Panc1 (cell line): ENCODE data around the gene ADAM12. TPM values are rescaled to one million over a fixed set of nuclear protein-coding genes. Genes with fewer than 3 reads are reported as not detected.

ENCODE experiments used
- ATAC-seq: fragments of 200-7000 bp; cut with Tn5 transposase; 2 replicates; pipeline ENCODE4 v1.9.1; 2020; ENCODE audit warnings: mild to moderate bottlenecking, moderate library complexity
- BruUV-seq: library from RNA; stranded (reverse); fragments of 400-500 nt; replicated peaks from 2 replicates; lab custom pipeline; 2021; lab: Mats Ljungman, UMichigan
- CTCF ChIA-PET: fragments of 300-600 bp; sonication (Branson Sonifier 250); formaldehyde crosslinking; loops from one replicate; lab custom pipeline; 2022; ENCODE audit warnings: antibody characterized with exemption; lab: Charles Lee
- POLR2A ChIA-PET: fragments of 300-600 bp; sonication (Branson Sonifier 250); formaldehyde crosslinking; loops from one replicate; lab custom pipeline; 2022; ENCODE audit warnings: antibody characterized with exemption; lab: Charles Lee
- DNase-seq: peaks from one replicate; pipeline ENCODE4 v3.0.0-alpha.2; 2010; ENCODE audit warnings: low read depth, low spot score
- H3K27ac ChIP-seq: 2 replicates; pipeline ENCODE4 v1.5.1; 2011; ENCODE audit warnings: mild to moderate bottlenecking, low read length, inconsistent platforms
- H3K27me3 ChIP-seq: fragments of 200-500 bp; sonication (Bioruptor generic); 2 replicates; pipeline ENCODE4 v1.6.0; 2014; ENCODE audit warnings: low read length, inconsistent platforms; ENCODE audit not compliant: control insufficient read depth, insufficient read depth
- H3K36me3 ChIP-seq: fragments of 200-500 bp; sonication (Bioruptor generic); 2 replicates; pipeline ENCODE4 v1.5.1; 2014; ENCODE audit warnings: inconsistent platforms, mild to moderate bottlenecking, low read length, moderate library complexity; ENCODE audit not compliant: control insufficient read depth, insufficient read depth
- H3K4me1 ChIP-seq: 2 replicates; pipeline ENCODE4 v1.5.1; 2011; ENCODE audit warnings: inconsistent platforms, mild to moderate bottlenecking, low read length, moderate library complexity; ENCODE audit not compliant: control insufficient read depth, insufficient read depth
- H3K4me3 ChIP-seq, 2 experiments: 2 replicates each; pipeline ENCODE4 v1.5.1; 2011 to 2012; ENCODE audit warnings: low read depth in 2 of 2, low read length in 2 of 2, mild to moderate bottlenecking in 2 of 2, inconsistent platforms in 1 of 2, moderate library complexity in 1 of 2
- H3K9me3 ChIP-seq: fragments of 200-500 bp; sonication (Bioruptor generic); 2 replicates; pipeline ENCODE4 v1.5.1; 2014; ENCODE audit warnings: low read depth, mild to moderate bottlenecking, inconsistent platforms, low read length, moderate library complexity; ENCODE audit not compliant: control insufficient read depth, insufficient read depth
- POLR2AphosphoS5 ChIP-seq: IDR thresholded peaks from 2 replicates; pipeline ENCODE4 v1.6.1; 2012; ENCODE audit warnings: mild to moderate bottlenecking, low read depth, low read length, moderate library complexity
- SIN3A ChIP-seq: IDR thresholded peaks from 2 replicates; pipeline ENCODE4 v1.6.1; 2012; ENCODE audit warnings: low read depth, mild to moderate bottlenecking, low read length, moderate library complexity, borderline replicate concordance; ENCODE audit not compliant: insufficient read depth
- TCF7L2 ChIP-seq: IDR thresholded peaks from 2 replicates; pipeline ENCODE4 v1.6.1; 2011; ENCODE audit warnings: mild to moderate bottlenecking, low read depth, low read length, inconsistent platforms
- in situ Hi-C: cut with HindIII; loops from 2 replicates; pipeline ENCODE4 v1.10.0; 2016; ENCODE audit warnings: low sequenced_read_pairs, low pct_unique_long_range_greater_than_20kb
- intact Hi-C: fragments of 100-400 bp; cut with micrococcal nuclease; formaldehyde crosslinking; loops from one replicate; pipeline ENCODE4 v1.10.0; 2022; ENCODE audit not compliant: unreplicated experiment
- total RNA-seq: library from RNA; stranded (reverse); gene quantifications from one replicate; pipeline ENCODE4 v1.2.1, GENCODE V29; 2021; ENCODE audit not compliant: unreplicated experiment
- TF ChIP-seq, protein P1 (sequence below), 2 experiments: IDR thresholded peaks; 2 replicates each; pipeline ENCODE4 v1.6.1; 2011 to 2012; ENCODE audit warnings: low read depth in 2 of 2, control low read depth in 1 of 2, low read length in 1 of 2, mild to moderate bottlenecking in 1 of 2, moderate library complexity in 1 of 2; ENCODE audit not compliant: insufficient read depth in 1 of 2
- TF ChIP-seq, protein P2 (sequence below): fragments of 450-650 bp; IDR thresholded peaks from 2 replicates; pipeline ENCODE4 v1.5.1; 2017; ENCODE audit warnings: mild to moderate bottlenecking

Gene ADAM12
- total RNA-seq, 1 experiment from 2014 or later = 0.10 TPM

DNA sequence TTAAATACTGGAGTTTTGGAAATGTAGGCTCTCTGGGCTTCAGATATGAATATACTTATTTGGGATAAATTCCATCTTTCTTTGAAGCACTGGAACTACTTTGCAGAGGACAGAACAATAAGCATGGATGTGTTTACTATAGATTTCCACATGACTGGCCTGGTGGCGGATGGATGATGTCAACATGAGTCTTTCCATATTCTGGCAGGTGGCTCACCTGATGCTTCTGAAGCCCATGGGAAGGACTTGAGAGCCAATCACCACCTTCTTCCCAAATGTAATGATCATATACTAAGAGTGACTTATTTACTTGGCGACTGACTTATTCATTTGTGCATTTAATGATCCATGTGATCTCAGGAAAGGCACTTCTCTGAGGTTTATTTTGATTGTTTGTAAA, 381.4 kb downstream of the ADAM12 start:
- POLR2A ChIA-PET = no interaction called here
- H3K4me3 ChIP-seq = no peak overlapping the region
- no peaks in the 10 kb centered on the region; the same call in 1 of the 2 replicates for H3K36me3 ChIP-seq
- TF ChIP-seq SIN3A = no peak
- no peaks in the 10 kb centered on the region for H3K4me1 ChIP-seq
- H3K27me3 ChIP-seq = no peaks in the 10 kb centered on the region
- no peak overlapping the region for H3K27ac ChIP-seq
- in situ Hi-C loops = no loop called here
- BruUV-seq = no TSS peak
- H3K9me3 ChIP-seq = peaks cover 5% of the 10 kb centered on the region; the same call in 1 of the 2 replicates
- DNase-seq = no peak
- ATAC-seq = no peak
- intact Hi-C loops = no loop called here
- CTCF ChIA-PET = no interaction called here

DNA sequence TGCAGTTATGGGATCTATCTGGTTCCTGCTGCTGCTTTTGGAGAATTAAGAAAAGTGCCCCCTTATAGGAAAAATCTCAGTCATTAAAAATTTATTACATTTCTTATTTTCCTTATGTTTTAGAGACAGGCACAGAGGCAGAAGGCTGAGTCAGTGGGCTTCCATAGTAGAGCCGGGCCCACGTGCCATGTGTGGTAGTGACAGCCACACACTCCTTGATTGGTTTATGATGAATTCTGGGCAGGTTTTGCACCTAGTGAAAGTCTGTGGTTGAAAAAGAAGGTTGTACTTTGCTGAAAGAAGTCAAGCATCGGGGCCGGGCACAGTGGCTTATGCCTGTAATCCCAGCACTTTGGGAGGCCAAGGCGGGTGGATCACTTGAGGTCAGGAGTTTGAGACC, 382.0 kb downstream of the ADAM12 start:
- in situ Hi-C loops = no loop called here
- Histone ChIP-seq H3K27ac (no peak overlapping the region), H3K9me3 (peaks cover 5% of the 10 kb centered on the region; the same call in 1 of the 2 replicates), H3K27me3 (no peaks in the 10 kb centered on the region), H3K4me3 (no peak overlapping the region), H3K4me1 (no peaks in the 10 kb centered on the region), H3K36me3 (no peaks in the 10 kb centered on the region; the same call in 1 of the 2 replicates)
- DNase-seq (no peak), ATAC-seq (no peak)
- intact Hi-C loops = no loop called here
- TF ChIP-seq SIN3A = no peak
- TF ChIP-seq, protein P1, sequence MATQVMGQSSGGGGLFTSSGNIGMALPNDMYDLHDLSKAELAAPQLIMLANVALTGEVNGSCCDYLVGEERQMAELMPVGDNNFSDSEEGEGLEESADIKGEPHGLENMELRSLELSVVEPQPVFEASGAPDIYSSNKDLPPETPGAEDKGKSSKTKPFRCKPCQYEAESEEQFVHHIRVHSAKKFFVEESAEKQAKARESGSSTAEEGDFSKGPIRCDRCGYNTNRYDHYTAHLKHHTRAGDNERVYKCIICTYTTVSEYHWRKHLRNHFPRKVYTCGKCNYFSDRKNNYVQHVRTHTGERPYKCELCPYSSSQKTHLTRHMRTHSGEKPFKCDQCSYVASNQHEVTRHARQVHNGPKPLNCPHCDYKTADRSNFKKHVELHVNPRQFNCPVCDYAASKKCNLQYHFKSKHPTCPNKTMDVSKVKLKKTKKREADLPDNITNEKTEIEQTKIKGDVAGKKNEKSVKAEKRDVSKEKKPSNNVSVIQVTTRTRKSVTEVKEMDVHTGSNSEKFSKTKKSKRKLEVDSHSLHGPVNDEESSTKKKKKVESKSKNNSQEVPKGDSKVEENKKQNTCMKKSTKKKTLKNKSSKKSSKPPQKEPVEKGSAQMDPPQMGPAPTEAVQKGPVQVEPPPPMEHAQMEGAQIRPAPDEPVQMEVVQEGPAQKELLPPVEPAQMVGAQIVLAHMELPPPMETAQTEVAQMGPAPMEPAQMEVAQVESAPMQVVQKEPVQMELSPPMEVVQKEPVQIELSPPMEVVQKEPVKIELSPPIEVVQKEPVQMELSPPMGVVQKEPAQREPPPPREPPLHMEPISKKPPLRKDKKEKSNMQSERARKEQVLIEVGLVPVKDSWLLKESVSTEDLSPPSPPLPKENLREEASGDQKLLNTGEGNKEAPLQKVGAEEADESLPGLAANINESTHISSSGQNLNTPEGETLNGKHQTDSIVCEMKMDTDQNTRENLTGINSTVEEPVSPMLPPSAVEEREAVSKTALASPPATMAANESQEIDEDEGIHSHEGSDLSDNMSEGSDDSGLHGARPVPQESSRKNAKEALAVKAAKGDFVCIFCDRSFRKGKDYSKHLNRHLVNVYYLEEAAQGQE (IDR thresholded peaks at IDR 0.05; ENCODE audit: insufficient read depth in 1 of 2, low read depth in 2 of 2, low read length in 1 of 2) = no peak
- TF ChIP-seq POLR2AphosphoS5 = no peak
- TF ChIP-seq, protein P2, sequence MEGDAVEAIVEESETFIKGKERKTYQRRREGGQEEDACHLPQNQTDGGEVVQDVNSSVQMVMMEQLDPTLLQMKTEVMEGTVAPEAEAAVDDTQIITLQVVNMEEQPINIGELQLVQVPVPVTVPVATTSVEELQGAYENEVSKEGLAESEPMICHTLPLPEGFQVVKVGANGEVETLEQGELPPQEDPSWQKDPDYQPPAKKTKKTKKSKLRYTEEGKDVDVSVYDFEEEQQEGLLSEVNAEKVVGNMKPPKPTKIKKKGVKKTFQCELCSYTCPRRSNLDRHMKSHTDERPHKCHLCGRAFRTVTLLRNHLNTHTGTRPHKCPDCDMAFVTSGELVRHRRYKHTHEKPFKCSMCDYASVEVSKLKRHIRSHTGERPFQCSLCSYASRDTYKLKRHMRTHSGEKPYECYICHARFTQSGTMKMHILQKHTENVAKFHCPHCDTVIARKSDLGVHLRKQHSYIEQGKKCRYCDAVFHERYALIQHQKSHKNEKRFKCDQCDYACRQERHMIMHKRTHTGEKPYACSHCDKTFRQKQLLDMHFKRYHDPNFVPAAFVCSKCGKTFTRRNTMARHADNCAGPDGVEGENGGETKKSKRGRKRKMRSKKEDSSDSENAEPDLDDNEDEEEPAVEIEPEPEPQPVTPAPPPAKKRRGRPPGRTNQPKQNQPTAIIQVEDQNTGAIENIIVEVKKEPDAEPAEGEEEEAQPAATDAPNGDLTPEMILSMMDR = no peak
- no TSS peak for BruUV-seq
- ChIA-PET POLR2A (no interaction called here), CTCF (no interaction called here)

DNA sequence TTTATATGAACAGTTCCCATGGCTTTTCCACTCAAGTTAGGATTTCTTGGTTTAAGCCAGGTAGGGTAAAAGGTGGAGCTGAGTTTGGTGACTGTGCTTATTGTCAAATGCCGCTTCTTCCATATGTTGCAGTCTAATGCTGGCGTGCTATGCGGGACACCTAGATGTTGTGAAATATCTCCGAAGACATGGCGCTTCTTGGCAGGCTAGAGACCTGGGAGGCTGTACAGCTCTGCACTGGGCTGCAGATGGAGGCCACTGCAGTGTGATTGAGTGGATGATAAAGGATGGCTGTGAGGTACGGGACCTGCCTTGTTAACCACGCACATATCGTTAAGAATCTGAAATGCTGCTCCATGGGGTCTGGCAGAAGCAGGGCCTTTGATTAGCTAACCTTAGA, 383.5 kb downstream of the ADAM12 start:
- TF ChIP-seq, protein P1 (IDR thresholded peaks at IDR 0.05; ENCODE audit: insufficient read depth in 1 of 2, low read depth in 2 of 2, low read length in 1 of 2) = no peak
- TF ChIP-seq SIN3A (no peak), TCF7L2 (no peak), POLR2AphosphoS5 (no peak)
- TF ChIP-seq, protein P2 = no peak
- Histone ChIP-seq H3K4me3 (no peak overlapping the region), H3K9me3 (no peaks in the 10 kb centered on the region), H3K4me1 (no peaks in the 10 kb centered on the region), H3K27ac (no peak overlapping the region), H3K36me3 (no peaks in the 10 kb centered on the region), H3K27me3 (no peaks in the 10 kb centered on the region)
- no TSS peak for BruUV-seq
- ATAC-seq = no peak
- ChIA-PET POLR2A (no interaction called here), CTCF (no interaction called here)
- intact Hi-C loops = no loop called here
- no peak for DNase-seq
- in situ Hi-C loops = no loop called here
